IMR-90 (cell line): ENCODE measurements around the gene CIB2. TPM values are rescaled to one million over a fixed set of nuclear protein-coding genes. Genes with fewer than 3 reads are reported as not detected.
A peak's percentile ranks its signal among the peaks of the same experiment; 100 is the strongest.

ENCODE experiments used
- ATAC-seq: fragments of 200-7000 bp; cut with Tn5 transposase; 2 replicates; pipeline ENCODE4 v1.9.1; 2020; ENCODE audit warnings: low read depth, mild to moderate bottlenecking, moderate library complexity
- BruUV-seq: library from RNA; stranded (reverse); fragments of 400-500 nt; replicated peaks from 2 replicates; lab custom pipeline; 2021; lab: Mats Ljungman, UMichigan
- CTCF ChIA-PET: fragments of 300-600 bp; formaldehyde crosslinking; extraction: SDS; loops from one replicate; lab custom pipeline; 2021; ENCODE audit warnings: antibody characterized with exemption; lab: Yijun Ruan, JAX
- POLR2A ChIA-PET: fragments of 300-600 bp; sonication (Branson Sonifier 250); formaldehyde crosslinking; loops from one replicate; lab custom pipeline; 2022; ENCODE audit warnings: antibody characterized with exemption; ENCODE audit not compliant: unreplicated experiment; lab: Charles Lee
- DNase-seq: peaks from one replicate; pipeline ENCODE4 v3.0.0; 2013
- H2AFZ ChIP-seq: replicated peaks from 2 replicates; pipeline ENCODE3; 2013; ENCODE audit warnings: low read length, mild to moderate bottlenecking; ENCODE audit not compliant: poor library complexity
- H2AK5ac ChIP-seq: 2 replicates; pipeline ENCODE4 v1.6.1; 2013; ENCODE audit warnings: low read depth, low read length, inconsistent platforms
- H2AK9ac ChIP-seq: replicated peaks from 2 replicates; pipeline ENCODE3; 2013; ENCODE audit warnings: mild to moderate bottlenecking, low read depth, low read length, moderate library complexity; ENCODE audit not compliant: poor library complexity
- H2BK120ac ChIP-seq: 2 replicates; pipeline ENCODE4 v1.6.1; 2013; ENCODE audit warnings: low read depth, low read length, inconsistent platforms
- H2BK15ac ChIP-seq: 3 replicates; pipeline ENCODE4 v1.6.1; 2013; ENCODE audit warnings: low read depth, low read length, inconsistent platforms
- H2BK20ac ChIP-seq: 2 replicates; pipeline ENCODE4 v1.6.1; 2013; ENCODE audit warnings: low read depth, mild to moderate bottlenecking, inconsistent platforms, low read length, moderate library complexity
- H2BK5ac ChIP-seq: 2 replicates; pipeline ENCODE4 v1.6.1; 2013; ENCODE audit warnings: mild to moderate bottlenecking, low read depth, low read length, inconsistent platforms; ENCODE audit not compliant: poor library complexity, severe bottlenecking
- H3K14ac ChIP-seq: replicated peaks from 2 replicates; pipeline ENCODE4 v1.6.1; 2013; ENCODE audit warnings: low read depth, low read length, inconsistent platforms
- H3K18ac ChIP-seq: 2 replicates; pipeline ENCODE4 v1.6.1; 2013; ENCODE audit warnings: low read depth, low read length, control low read depth
- H3K23ac ChIP-seq: 2 replicates; pipeline ENCODE4 v1.6.1; 2013; ENCODE audit warnings: low read depth, low read length, inconsistent platforms
- H3K27ac ChIP-seq: 2 replicates; pipeline ENCODE4 v1.5.1; 2013; ENCODE audit warnings: mild to moderate bottlenecking, control low read depth, low read length; ENCODE audit not compliant: insufficient read depth
- H3K27me3 ChIP-seq: 2 replicates; pipeline ENCODE4 v1.6.1; 2013; ENCODE audit warnings: low read length; ENCODE audit not compliant: control insufficient read depth, insufficient read depth
- H3K36me3 ChIP-seq: 2 replicates; pipeline ENCODE4 v1.6.1; 2013; ENCODE audit warnings: low read length, mixed read lengths; ENCODE audit not compliant: control insufficient read depth, insufficient read depth
- H3K4ac ChIP-seq: 2 replicates; pipeline ENCODE4 v1.6.1; 2013; ENCODE audit warnings: low read depth, low read length, inconsistent platforms
- H3K4me1 ChIP-seq: 2 replicates; pipeline ENCODE4 v1.6.1; 2013; ENCODE audit warnings: low read length, mixed read lengths; ENCODE audit not compliant: control insufficient read depth, insufficient read depth
- H3K4me2 ChIP-seq: 2 replicates; pipeline ENCODE4 v1.6.1; 2013; ENCODE audit warnings: low read depth, mild to moderate bottlenecking, control low read depth, low read length, moderate library complexity
- H3K4me3 ChIP-seq: 2 replicates; pipeline ENCODE4 v1.5.1; 2013; ENCODE audit warnings: low read depth, mild to moderate bottlenecking, control low read depth, low read length, moderate library complexity; ENCODE audit not compliant: insufficient read depth
- H3K56ac ChIP-seq: 2 replicates; pipeline ENCODE4 v1.6.1; 2013; ENCODE audit warnings: low read length, inconsistent platforms; ENCODE audit not compliant: insufficient read depth; ENCODE audit errors: extremely low read depth
- H3K79me1 ChIP-seq, 2 experiments: 2 replicates each; pipeline ENCODE4 v1.6.1; 2013; ENCODE audit warnings: low read length in 2 of 2, inconsistent platforms in 1 of 2, low read depth in 1 of 2
- H3K9ac ChIP-seq: 2 replicates; pipeline ENCODE4 v1.6.1; 2013; ENCODE audit warnings: low read depth, low read length, control low read depth
- H3K9me1 ChIP-seq: 2 replicates; pipeline ENCODE4 v1.6.1; 2013; ENCODE audit warnings: low read length, inconsistent platforms; ENCODE audit not compliant: insufficient read depth
- H3K9me3 ChIP-seq: 2 replicates; pipeline ENCODE4 v1.6.1; 2013; ENCODE audit warnings: low read length; ENCODE audit not compliant: control insufficient read depth, insufficient read depth
- H4K20me1 ChIP-seq: 2 replicates; pipeline ENCODE4 v1.6.1; 2013; ENCODE audit warnings: low read length, inconsistent platforms; ENCODE audit not compliant: insufficient read depth
- H4K5ac ChIP-seq: 2 replicates; pipeline ENCODE4 v1.6.1; 2013; ENCODE audit warnings: mild to moderate bottlenecking, low read depth, low read length, control low read depth
- H4K8ac ChIP-seq, 2 experiments: 2 replicates each; pipeline ENCODE4 v1.6.1; 2013; ENCODE audit warnings: low read depth in 2 of 2, low read length in 2 of 2, control low read depth in 1 of 2, inconsistent platforms in 1 of 2
- H4K91ac ChIP-seq: 2 replicates; pipeline ENCODE4 v1.6.1; 2013; ENCODE audit warnings: low read depth, low read length, inconsistent platforms; ENCODE audit not compliant: insufficient read depth
- BHLHE40 ChIP-seq: fragments of 150-350 bp; IDR thresholded peaks from 2 replicates; pipeline ENCODE4 v1.6.1; 2016; ENCODE audit warnings: mild to moderate bottlenecking, low read depth, low read length
- CEBPB ChIP-seq: IDR thresholded peaks from 2 replicates; pipeline ENCODE4 v1.6.1; 2012; ENCODE audit warnings: low read depth, low read length, improper control_type of control experiment
- FOS ChIP-seq: fragments of 150-350 bp; IDR thresholded peaks from 2 replicates; pipeline ENCODE4 v1.6.1; 2016; ENCODE audit warnings: low read depth, low read length
- MAFK ChIP-seq: IDR thresholded peaks from 2 replicates; pipeline ENCODE4 v1.6.1; 2012; ENCODE audit warnings: low read depth, low read length, improper control_type of control experiment
- MAZ ChIP-seq: IDR thresholded peaks from 2 replicates; pipeline ENCODE4 v1.6.1; 2012; ENCODE audit warnings: low read depth, mild to moderate bottlenecking, low read length, improper control_type of control experiment, moderate library complexity, borderline replicate concordance
- NFE2L2 ChIP-seq: fragments of 150-350 bp; IDR thresholded peaks from 2 replicates; pipeline ENCODE4 v1.6.1; 2016; ENCODE audit warnings: low read depth, mild to moderate bottlenecking, low read length
- POLR2A ChIP-seq: IDR thresholded peaks from 2 replicates; pipeline ENCODE4 v1.6.1; 2012; ENCODE audit warnings: mild to moderate bottlenecking, low read depth, low read length
- RAD21 ChIP-seq: IDR thresholded peaks from 2 replicates; pipeline ENCODE4 v1.6.1; 2012; ENCODE audit warnings: low read length, improper control_type of control experiment
- RCOR1 ChIP-seq: IDR thresholded peaks from 2 replicates; pipeline ENCODE4 v1.6.1; 2012; ENCODE audit warnings: mild to moderate bottlenecking, low read length, improper control_type of control experiment; ENCODE audit not compliant: insufficient replicate concordance
- RFX5 ChIP-seq: IDR thresholded peaks from 2 replicates; pipeline ENCODE4 v1.8.0; 2012; ENCODE audit warnings: low read depth, mild to moderate bottlenecking, low read length, moderate library complexity
- SMC3 ChIP-seq: fragments of 150-350 bp; IDR thresholded peaks from 2 replicates; pipeline ENCODE4 v1.6.1; 2016; ENCODE audit warnings: low read depth, mild to moderate bottlenecking, antibody characterized with exemption, low read length, moderate library complexity
- USF2 ChIP-seq: fragments of 150-350 bp; IDR thresholded peaks from 2 replicates; pipeline ENCODE4 v1.6.1; 2017; ENCODE audit warnings: mild to moderate bottlenecking, antibody characterized with exemption, low read length, low read depth
- WGBS, 2 experiments: methylation state at CpG; one replicate each; pipeline versions ENCODE4 v1.1.5 to v1.1.7; 2013; ENCODE audit warnings: missing lambda C conversion rate in 2 of 2; ENCODE audit not compliant: insufficient read length in 1 of 2; ENCODE audit errors: extremely low coverage in 2 of 2; 5-methylcytosine and 5-hydroxymethylcytosine counted together
- dilution Hi-C: fragments of 300-500 bp; cut with HindIII; formaldehyde crosslinking; loops from one replicate; pipeline ENCODE4 v1.14.3; 2018; ENCODE audit warnings: low sequenced_read_pairs; ENCODE audit not compliant: unreplicated experiment
- in situ Hi-C: fragments of 300-500 bp; cut with MboI; formaldehyde crosslinking; loops from 3 replicates; pipeline ENCODE4 v1.14.3; 2019; ENCODE audit warnings: low sequenced_read_pairs, inconsistent platforms, mixed read lengths
- intact Hi-C: fragments of 100-400 bp; cut with micrococcal nuclease; formaldehyde crosslinking; loops from 2 replicates; pipeline ENCODE4 v1.10.0; 2022
- polyA plus RNA-seq, 3 experiments: library from polyadenylated mRNA; depleted of rRNA; stranded (reverse); fragments of >200 nt; gene quantifications; 2 replicates each; pipeline ENCODE4 v1.2.3, GENCODE V29; 2012; ENCODE audit warnings: low replicate concordance in 1 of 3
- total RNA-seq: library from RNA; depleted of rRNA; stranded (reverse); fragments of >200 nt; gene quantifications from 2 replicates; pipeline ENCODE4 v1.2.3, GENCODE V29; 2012

The CIB2 gene
- total and polyA plus RNA-seq, 2 of the 4 experiments (the other 2 are of a cell fraction) = 2.2 to 2.4 TPM

GRCh38 chr15:78059110-78059839, 72.0 kb downstream of the CIB2 start (continued):
- TF ChIP-seq USF2 = no peak

GRCh38 chr15:78058401-78058935, 72.8 kb downstream of the CIB2 start:
- Histone ChIP-seq H2AK5ac (peak overlapping the region; percentile 40), H2AK9ac (no peak overlapping the region), H3K27me3 (no peaks in the 10 kb centered on the region), H3K4me3 (no peak overlapping the region), H4K20me1 (peaks cover 62% of the 10 kb centered on the region), H4K5ac (no peak overlapping the region), H3K23ac (no peak overlapping the region), H3K9me1 (peaks cover 44% of the 10 kb centered on the region), H3K79me1 (peaks cover 36 to 80% of the 10 kb centered on the region in 2 experiments), H3K4me2 (no peak overlapping the region), H3K4ac (peak overlapping the region; percentile 56; the same call in 1 of the 2 replicates), H2BK20ac (no peak overlapping the region), H3K18ac (0 out of 2 replicates have a peak overlapping the region, but pooled peaks have one; percentile 14), H3K9me3 (no peaks in the 10 kb centered on the region), H3K36me3 (peaks cover 4% of the 10 kb centered on the region), H3K9ac (no peak overlapping the region), H2BK15ac (0 out of 3 replicates have a peak overlapping the region, but pooled peaks have one; percentile 18), H4K8ac (peak overlapping the region in 1 of 2 experiments; percentile 29; a peak in 1 of 4 replicates), H4K91ac (0 out of 2 replicates have a peak overlapping the region, but pooled peaks have one; percentile 1), H2BK5ac (no peak overlapping the region), H3K14ac (peak overlapping the region; percentile 42; the same call in 1 of the 2 replicates), H3K56ac (no peak overlapping the region), H3K27ac (no peak overlapping the region), H2BK120ac (peak overlapping the region; percentile 34), H3K4me1 (peaks cover 25% of the 10 kb centered on the region), H2AFZ (no peak overlapping the region)
- intact Hi-C loops (no loop called here), dilution Hi-C loops (no loop called here), in situ Hi-C loops (no loop called here)
- ChIA-PET CTCF (no interaction called here), POLR2A (no interaction called here)
- ATAC-seq = no peak
- no peak for DNase-seq
- no TSS peak for BruUV-seq
- 95% methylated on average over 6 of the region's 10 CpGs; no CpG with 5 or more reads in 1 of the 2 experiments for WGBS, 2 experiments
- TF ChIP-seq NFE2L2 (no peak), RFX5 (no peak), POLR2A (no peak), RAD21 (no peak), BHLHE40 (no peak), MAZ (no peak), MAFK (no peak), CEBPB (no peak), SMC3 (no peak), RCOR1 (no peak), FOS (no peak), USF2 (no peak)
